AG10803 (cell line): ENCODE results near the gene MED12L.

Experiments
- DNase-seq: peaks from one replicate; pipeline ENCODE4 v3.0.0; 2010; ENCODE audit warnings: low read depth
- H3K4me3 ChIP-seq: 2 replicates; pipeline ENCODE4 v1.5.1; 2011; ENCODE audit warnings: mild to moderate bottlenecking, low read length, control low read depth
- CTCF ChIP-seq: conservative IDR thresholded peaks from 2 replicates; pipeline ENCODE4 v1.5.1; 2011; ENCODE audit warnings: mild to moderate bottlenecking, low read length, control low read depth, inconsistent platforms

MED12L gene

GRCh38 chr3:151462278-151462780 lies 376.9 kb downstream of the MED12L start:
- no peak for TF ChIP-seq CTCF
- no peak overlapping the region for H3K4me3 ChIP-seq
- no peak for DNase-seq

- no peak overlapping the region for H3K4me3 ChIP-seq
- TF ChIP-seq CTCF, result no peak
- no peak for DNase-seq
These were observed 377.5 kb downstream of the MED12L start for GRCh38 chr3:151462991-151463390.

GRCh38 chr3:151467069-151467468 lies 381.6 kb downstream of the MED12L start:
- no peak for TF ChIP-seq CTCF
- H3K4me3 ChIP-seq, result no peak overlapping the region
- no peak for DNase-seq

- TF ChIP-seq CTCF, result peak; percentile 97
- peak; percentile 63 for DNase-seq
- no peak overlapping the region for H3K4me3 ChIP-seq
These were observed 382.9 kb downstream of the MED12L start for GRCh38 chr3:151468284-151468917.

- no peak for TF ChIP-seq CTCF
- H3K4me3 ChIP-seq, result no peak overlapping the region
- DNase-seq, result no peak
These were observed 391.0 kb downstream of the MED12L start for GRCh38 chr3:151476344-151477018.

GRCh38 chr3:151477591-151478334 lies 392.3 kb downstream of the MED12L start:
- no peak for TF ChIP-seq CTCF
- no peak overlapping the region for H3K4me3 ChIP-seq
- DNase-seq, result no peak

- TF ChIP-seq CTCF, result no peak
- peak; percentile 29 for DNase-seq
- no peak overlapping the region for H3K4me3 ChIP-seq
These were observed 392.9 kb downstream of the MED12L start for GRCh38 chr3:151478335-151478697.
